ENCODE results near the gene ZBTB7C. TPM values are rescaled to one million over a fixed set of nuclear protein-coding genes. Genes with fewer than 3 reads are reported as not detected.

Gene ZBTB7C
- total RNA-seq, 1 experiment from 2014 or later = 0.32 TPM

GRCh38 chr18:48218285-48219022, 190.7 kb downstream of the ZBTB7C start:
- intact Hi-C loops (cut with micrococcal nuclease; ENCODE audit: unreplicated experiment) = no loop called here

GRCh38 chr18:48217258-48218250, 191.6 kb downstream of the ZBTB7C start:
- no TSS peak for BruUV-seq (replicated peaks)
- CTCF ChIA-PET = no interaction called here
- no peaks in the 10 kb centered on the region for H3K9me3 ChIP-seq (ENCODE audit: low read depth, low read length, poor library complexity, severe bottlenecking)
- H3K36me3 ChIP-seq (ENCODE audit: insufficient read depth, low read length, poor library complexity, severe bottlenecking) = no peaks in the 10 kb centered on the region
- H3K4me1 ChIP-seq (ENCODE audit: insufficient read depth, low read length, poor library complexity, severe bottlenecking) = no peaks in the 10 kb centered on the region
- no peak for TF ChIP-seq CTCF (conservative IDR thresholded peaks at IDR 0.05; ENCODE audit: low read depth, low read length)
- no peak for TF ChIP-seq EZH2 (IDR thresholded peaks at IDR 0.05; ENCODE audit: borderline replicate concordance, low read depth, low read length, poor library complexity, severe bottlenecking)
- no peak overlapping the region for H3K27ac ChIP-seq (ENCODE audit: low read depth, low read length, poor library complexity, severe bottlenecking)
- H3K4me3 ChIP-seq (ENCODE audit: low read depth, low read length, poor library complexity, severe bottlenecking) = no peak overlapping the region
- intact Hi-C loops (cut with micrococcal nuclease; ENCODE audit: unreplicated experiment) = no loop called here
- POLR2A ChIA-PET (ENCODE audit: low non-redundant PET) = no interaction called here
- no peaks in the 10 kb centered on the region for H3K27me3 ChIP-seq (replicated peaks; ENCODE audit: insufficient read depth, low read depth, low read length, poor library complexity)
- no peak for DNase-seq (ENCODE audit: low spot score)

More at GRCh38 chr18:48218285-48219022, 190.7 kb downstream of the ZBTB7C start:
- no peak for DNase-seq (ENCODE audit: low spot score)
- Histone ChIP-seq H3K4me1 (ENCODE audit: insufficient read depth, low read length, poor library complexity, severe bottlenecking) (no peaks in the 10 kb centered on the region), H3K36me3 (ENCODE audit: insufficient read depth, low read length, poor library complexity, severe bottlenecking) (no peaks in the 10 kb centered on the region), H3K4me3 (ENCODE audit: low read depth, low read length, poor library complexity, severe bottlenecking) (no peak overlapping the region), H3K27me3 (replicated peaks; ENCODE audit: insufficient read depth, low read depth, low read length, poor library complexity) (no peaks in the 10 kb centered on the region), H3K9me3 (ENCODE audit: low read depth, low read length, poor library complexity, severe bottlenecking) (no peaks in the 10 kb centered on the region), H3K27ac (ENCODE audit: low read depth, low read length, poor library complexity, severe bottlenecking) (no peak overlapping the region)
- BruUV-seq (replicated peaks) = no TSS peak
- ChIA-PET CTCF (no interaction called here), POLR2A (ENCODE audit: low non-redundant PET) (no interaction called here)
- TF ChIP-seq EZH2 (IDR thresholded peaks at IDR 0.05; ENCODE audit: borderline replicate concordance, low read depth, low read length, poor library complexity, severe bottlenecking) = no peak
- TF ChIP-seq CTCF (conservative IDR thresholded peaks at IDR 0.05; ENCODE audit: low read depth, low read length) = no peak

- Histone ChIP-seq H3K36me3 (ENCODE audit: insufficient read depth, low read length, poor library complexity, severe bottlenecking) (no peaks in the 10 kb centered on the region), H3K4me3 (ENCODE audit: low read depth, low read length, poor library complexity, severe bottlenecking) (no peak overlapping the region), H3K27ac (ENCODE audit: low read depth, low read length, poor library complexity, severe bottlenecking) (no peak overlapping the region), H3K4me1 (ENCODE audit: insufficient read depth, low read length, poor library complexity, severe bottlenecking) (no peaks in the 10 kb centered on the region), H3K27me3 (replicated peaks; ENCODE audit: insufficient read depth, low read depth, low read length, poor library complexity) (no peaks in the 10 kb centered on the region), H3K9me3 (ENCODE audit: low read depth, low read length, poor library complexity, severe bottlenecking) (no peaks in the 10 kb centered on the region)
- BruUV-seq (replicated peaks) = no TSS peak
- TF ChIP-seq CTCF (conservative IDR thresholded peaks at IDR 0.05; ENCODE audit: low read depth, low read length) (no peak), EZH2 (IDR thresholded peaks at IDR 0.05; ENCODE audit: borderline replicate concordance, low read depth, low read length, poor library complexity, severe bottlenecking) (no peak)
- POLR2A ChIA-PET (ENCODE audit: low non-redundant PET) = no interaction called here
- intact Hi-C loops (cut with micrococcal nuclease; ENCODE audit: unreplicated experiment) = no loop called here
- CTCF ChIA-PET = no interaction called here
- DNase-seq (ENCODE audit: low spot score) = no peak
Observed at GRCh38 chr18:48216639-48217257, 192.4 kb downstream of the ZBTB7C start.
